H1 (cell line): Measurements from ENCODE around the gene SLC6A3. TPM values are rescaled to one million over a fixed set of nuclear protein-coding genes. Genes with fewer than 3 reads are reported as not detected.

Experiments used
- CTCF ChIA-PET: fragments of 300-600 bp; sonication (Branson Sonifier 250); formaldehyde crosslinking; loops from one replicate; lab custom pipeline; 2021; ENCODE audit not compliant: partially characterized antibody; lab: Charles Lee
- POLR2A ChIA-PET: fragments of 300-600 bp; sonication (Branson Sonifier 250); formaldehyde crosslinking; loops from one replicate; lab custom pipeline; 2021; ENCODE audit warnings: inconsistent platforms; ENCODE audit not compliant: partially characterized antibody; lab: Charles Lee
- DNase-seq, 2 experiments: peaks; one replicate each; pipeline versions ENCODE4 v3.0.0 to v3.0.0-alpha.2; 2010 to 2022; ENCODE audit warnings: low spot score in 2 of 2, low read depth in 1 of 2, mixed read lengths in 1 of 2
- FAIRE-seq: peaks from 2 replicates; lab custom pipeline; 2011; peaks lifted over from hg19 to GRCh38; lab: Jason Lieb, UNC
- H2AFZ ChIP-seq: 2 replicates; pipeline ENCODE4 v1.8.1; 2012; ENCODE audit warnings: low read length, inconsistent platforms
- H2AK5ac ChIP-seq: 2 replicates; pipeline ENCODE4 v1.6.1; 2013; ENCODE audit warnings: low read depth, low read length
- H2BK120ac ChIP-seq: replicated peaks from 2 replicates; pipeline ENCODE3; 2013; ENCODE audit warnings: low read depth, low read length, inconsistent platforms
- H2BK12ac ChIP-seq: 2 replicates; pipeline ENCODE4 v1.6.1; 2013; ENCODE audit warnings: low read depth, low read length
- H2BK15ac ChIP-seq: 2 replicates; pipeline ENCODE4 v1.6.1; 2013; ENCODE audit warnings: low read length
- H2BK20ac ChIP-seq: 2 replicates; pipeline ENCODE4 v1.6.1; 2013; ENCODE audit warnings: low read length
- H2BK5ac ChIP-seq: 2 replicates; pipeline ENCODE4 v1.6.1; 2013; ENCODE audit warnings: low read depth, low read length
- H3K14ac ChIP-seq: 2 replicates; pipeline ENCODE4 v1.6.1; 2013; ENCODE audit warnings: inconsistent platforms; ENCODE audit not compliant: insufficient read length
- H3K18ac ChIP-seq: 2 replicates; pipeline ENCODE4 v1.6.1; 2013; ENCODE audit warnings: low read length; ENCODE audit errors: extremely low read depth
- H3K23ac ChIP-seq: 2 replicates; pipeline ENCODE4 v1.6.1; 2013; ENCODE audit warnings: inconsistent platforms; ENCODE audit not compliant: insufficient read length
- H3K23me2 ChIP-seq: 2 replicates; pipeline ENCODE4 v1.6.1; 2013; ENCODE audit warnings: low read depth, low read length
- H3K27ac ChIP-seq: 2 replicates; pipeline ENCODE4 v1.6.1; 2011; ENCODE audit warnings: low read depth, low read length, inconsistent platforms
- H3K27me3 ChIP-seq, 4 experiments: replicated peaks in 1 of 4; 1 replicate in 1 of 4; 2 replicates in 3 of 4; pipeline versions ENCODE4 v1.6.1 to v1.8.1; 2011 to 2013; ENCODE audit warnings: low read length in 3 of 4, mild to moderate bottlenecking in 3 of 4, inconsistent platforms in 2 of 4, mixed read lengths in 2 of 4, moderate library complexity in 1 of 4; ENCODE audit not compliant: control insufficient read depth in 3 of 4, insufficient read depth in 3 of 4; ENCODE audit errors: extremely low read depth in 1 of 4
- H3K36me3 ChIP-seq, 4 experiments: 2 replicates each; pipeline versions ENCODE4 v1.6.1 to v1.8.1; 2011 to 2013; ENCODE audit warnings: mild to moderate bottlenecking in 4 of 4, low read length in 3 of 4, moderate library complexity in 2 of 4, control low read depth in 1 of 4, inconsistent platforms in 1 of 4; ENCODE audit not compliant: insufficient read depth in 4 of 4, control insufficient read depth in 2 of 4
- H3K4ac ChIP-seq: replicated peaks from 2 replicates; pipeline ENCODE3; 2013; ENCODE audit warnings: low read length, low read depth, mixed read lengths, inconsistent platforms; ENCODE audit not compliant: insufficient read length
- H3K4me1 ChIP-seq, 4 experiments: replicated peaks in 1 of 4; 1 replicate in 1 of 4; 2 replicates in 3 of 4; pipeline versions ENCODE4 v1.6.1 to v1.8.1; 2011 to 2013; ENCODE audit warnings: low read length in 3 of 4, inconsistent platforms in 2 of 4, mixed read lengths in 1 of 4; ENCODE audit not compliant: insufficient read depth in 4 of 4, control insufficient read depth in 3 of 4
- H3K4me2 ChIP-seq, 2 experiments: 2 replicates each; pipeline versions ENCODE4 v1.6.1 to v1.8.1; 2011 to 2013; ENCODE audit warnings: low read depth in 2 of 2, low read length in 2 of 2, control low read depth in 1 of 2, inconsistent platforms in 1 of 2, mild to moderate bottlenecking in 1 of 2; ENCODE audit not compliant: insufficient read depth in 1 of 2
- H3K4me3 ChIP-seq, 4 experiments: fragments of 200-600, 300-600 bp in 1 of 4; sonication (generic), shearing (Covaris generic), sonication (Bioruptor Twin) in 1 of 4; 2 replicates each; pipeline versions ENCODE4 v1.5.1 to v1.8.1; 2011 to 2016; ENCODE audit warnings: low read length in 4 of 4, low read depth in 3 of 4, control low read depth in 2 of 4, inconsistent platforms in 2 of 4, mild to moderate bottlenecking in 2 of 4, mixed read lengths in 1 of 4, moderate library complexity in 1 of 4; ENCODE audit not compliant: insufficient read depth in 2 of 4; ENCODE audit errors: extremely low read depth in 1 of 4
- H3K56ac ChIP-seq: replicated peaks from 2 replicates; pipeline ENCODE3; 2013; ENCODE audit warnings: low read depth, mild to moderate bottlenecking, mixed read lengths, low read length, inconsistent platforms; ENCODE audit not compliant: insufficient read length
- H3K79me1 ChIP-seq: 2 replicates; pipeline ENCODE4 v1.6.1; 2013; ENCODE audit warnings: low read depth, low read length, control low read depth
- H3K79me2 ChIP-seq, 2 experiments: 2 replicates each; pipeline versions ENCODE4 v1.6.1 to v1.8.1; 2012 to 2013; ENCODE audit warnings: low read length in 2 of 2, mild to moderate bottlenecking in 2 of 2, inconsistent platforms in 1 of 2; ENCODE audit not compliant: insufficient read depth in 2 of 2, control insufficient read depth in 1 of 2
- H3K9ac ChIP-seq, 4 experiments: replicated peaks in 1 of 4; 1 replicate in 1 of 4; 2 replicates in 3 of 4; pipeline versions ENCODE4 v1.6.1 to v1.8.1; 2011 to 2013; ENCODE audit warnings: low read depth in 3 of 4, low read length in 3 of 4, control low read depth in 2 of 4, mild to moderate bottlenecking in 2 of 4, moderate library complexity in 2 of 4, inconsistent platforms in 1 of 4; ENCODE audit errors: extremely low read depth in 1 of 4
- H3K9me3 ChIP-seq, 2 experiments: 2 replicates each; pipeline versions ENCODE4 v1.6.1 to v1.8.1; 2012 to 2013; ENCODE audit warnings: mild to moderate bottlenecking in 2 of 2, moderate library complexity in 2 of 2, control low read depth in 1 of 2, inconsistent platforms in 1 of 2, low read depth in 1 of 2, low read length in 1 of 2, mixed read lengths in 1 of 2; ENCODE audit not compliant: insufficient read depth in 2 of 2
- H4K20me1 ChIP-seq, 2 experiments: replicated peaks in 1 of 2; 2 replicates each; pipeline versions ENCODE3 to v1.8.1; 2011 to 2013; ENCODE audit warnings: inconsistent platforms in 2 of 2, low read length in 2 of 2, mild to moderate bottlenecking in 1 of 2; ENCODE audit not compliant: insufficient read depth in 2 of 2, control insufficient read depth in 1 of 2
- H4K5ac ChIP-seq: 2 replicates; pipeline ENCODE4 v1.6.1; 2013; ENCODE audit warnings: low read length, low read depth, mixed read lengths, inconsistent platforms; ENCODE audit not compliant: insufficient read length
- H4K8ac ChIP-seq: 2 replicates; pipeline ENCODE4 v1.8.0; 2013; ENCODE audit warnings: mild to moderate bottlenecking, moderate library complexity, low read length, inconsistent platforms; ENCODE audit not compliant: insufficient read depth; ENCODE audit errors: extremely low read depth
- H4K91ac ChIP-seq: replicated peaks from 2 replicates; pipeline ENCODE3; 2013; ENCODE audit warnings: low read length, mixed read lengths, inconsistent platforms; ENCODE audit not compliant: insufficient read length
- BACH1 ChIP-seq: IDR thresholded peaks from 2 replicates; pipeline ENCODE4 v1.6.1; 2012; ENCODE audit warnings: low read length, improper control_type of control experiment
- BCL11A ChIP-seq, 2 experiments: IDR thresholded peaks; one replicate each; pipeline ENCODE4 v1.6.1; 2011; ENCODE audit warnings: low read depth in 2 of 2, low read length in 2 of 2, mild to moderate bottlenecking in 2 of 2
- CREB1 ChIP-seq: IDR thresholded peaks from 2 replicates; pipeline ENCODE4 v1.6.1; 2012; ENCODE audit warnings: inconsistent platforms
- FOSL1 ChIP-seq: IDR thresholded peaks from 2 replicates; pipeline ENCODE4 v1.6.1; 2011; ENCODE audit warnings: mild to moderate bottlenecking, low read depth, low read length, moderate library complexity; ENCODE audit not compliant: insufficient read depth
- KDM1A ChIP-seq: fragments of 200-600, 300-600 bp; sonication (generic); IDR thresholded peaks from 2 replicates; pipeline ENCODE4 v1.7.1; 2016; ENCODE audit warnings: mild to moderate bottlenecking, low read length, borderline replicate concordance
- KDM5A ChIP-seq: fragments of 200-600 bp; IDR thresholded peaks from 2 replicates; pipeline ENCODE4 v1.7.1; 2012; ENCODE audit warnings: mild to moderate bottlenecking, low read length, inconsistent platforms, mixed read lengths
- RAD21 ChIP-seq, 2 experiments: IDR thresholded peaks in 1 of 2; conservative IDR thresholded peaks in 1 of 2; 2 replicates each; pipeline ENCODE4 v1.6.1; 2011; ENCODE audit warnings: low read depth in 2 of 2, low read length in 2 of 2, improper control_type of control experiment in 1 of 2, inconsistent platforms in 1 of 2, mild to moderate bottlenecking in 1 of 2, moderate library complexity in 1 of 2
- RXRA ChIP-seq: IDR thresholded peaks from 2 replicates; pipeline ENCODE4 v1.6.1; 2011; ENCODE audit warnings: low read depth, mild to moderate bottlenecking, low read length, moderate library complexity; ENCODE audit not compliant: insufficient read depth
- SIN3A ChIP-seq, 2 experiments: IDR thresholded peaks in 1 of 2; conservative IDR thresholded peaks in 1 of 2; 2 replicates each; pipeline ENCODE4 v1.6.1; 2011 to 2012; ENCODE audit warnings: low read length in 2 of 2, improper control_type of control experiment in 1 of 2, low read depth in 1 of 2, mild to moderate bottlenecking in 1 of 2
- SRF ChIP-seq: IDR thresholded peaks from 2 replicates; pipeline ENCODE4 v1.6.1; 2011; ENCODE audit warnings: mild to moderate bottlenecking, low read depth, low read length, moderate library complexity
- TEAD4 ChIP-seq: IDR thresholded peaks from 2 replicates; pipeline ENCODE4 v1.6.1; 2012; ENCODE audit warnings: low read depth, low read length, inconsistent platforms, mixed read lengths
- ZNF274 ChIP-seq: IDR thresholded peaks from 2 replicates; pipeline ENCODE4 v1.7.0; 2012; ENCODE audit warnings: low read length, borderline replicate concordance; ENCODE audit errors: extremely low read depth
- WGBS, 2 experiments: shearing (Covaris generic) in 1 of 2; methylation state at CpG; one replicate each; pipeline versions ENCODE4 v1.1.6 to v1.1.7; 2013 to 2015; ENCODE audit warnings: low lambda C conversion rate in 2 of 2, mixed read lengths in 2 of 2, inconsistent platforms in 1 of 2, low coverage in 1 of 2, missing lambda C conversion rate in 1 of 2; ENCODE audit not compliant: insufficient replicate concordance in 2 of 2, insufficient coverage in 1 of 2, insufficient read length in 1 of 2; ENCODE audit errors: extremely low coverage in 1 of 2, missing lambda C conversion rate in 1 of 2; 5-methylcytosine and 5-hydroxymethylcytosine counted together
- polyA plus RNA-seq, 7 experiments: library from polyadenylated mRNA; depleted of rRNA in 3 of 7; stranded (reverse) in 5 of 7; unstranded in 2 of 7; fragments of >200 nt in 5 of 7; fragments of 200-250 nt in 2 of 7; gene quantifications; 1 replicate in 5 of 7; 2 replicates in 1 of 7; 4 replicates in 1 of 7; pipeline versions ENCODE4 v1.2.1 to v1.2.3, GENCODE V29; 2011 to 2013; ENCODE audit warnings: missing spikeins in 2 of 7, mixed read lengths in 2 of 7
- total RNA-seq: library from RNA; stranded (reverse); fragmentation: NEBNext Ultra II Directional; extraction: Animal tissue kit (Norgen Biotek cat#: 25700); gene quantifications from 2 replicates; pipeline ENCODE4 v1.2.1, GENCODE V29; 2021
- TF ChIP-seq, protein P1 (sequence below): IDR thresholded peaks from 2 replicates; pipeline ENCODE4 v1.6.1; 2012; ENCODE audit warnings: inconsistent platforms

SLC6A3 gene
- total and polyA plus RNA-seq, 2 of the 8 experiments (the other 6 are each of a cell fraction or from before 2014, with no cell fraction given): 0.48 to 0.91 TPM

DNA sequence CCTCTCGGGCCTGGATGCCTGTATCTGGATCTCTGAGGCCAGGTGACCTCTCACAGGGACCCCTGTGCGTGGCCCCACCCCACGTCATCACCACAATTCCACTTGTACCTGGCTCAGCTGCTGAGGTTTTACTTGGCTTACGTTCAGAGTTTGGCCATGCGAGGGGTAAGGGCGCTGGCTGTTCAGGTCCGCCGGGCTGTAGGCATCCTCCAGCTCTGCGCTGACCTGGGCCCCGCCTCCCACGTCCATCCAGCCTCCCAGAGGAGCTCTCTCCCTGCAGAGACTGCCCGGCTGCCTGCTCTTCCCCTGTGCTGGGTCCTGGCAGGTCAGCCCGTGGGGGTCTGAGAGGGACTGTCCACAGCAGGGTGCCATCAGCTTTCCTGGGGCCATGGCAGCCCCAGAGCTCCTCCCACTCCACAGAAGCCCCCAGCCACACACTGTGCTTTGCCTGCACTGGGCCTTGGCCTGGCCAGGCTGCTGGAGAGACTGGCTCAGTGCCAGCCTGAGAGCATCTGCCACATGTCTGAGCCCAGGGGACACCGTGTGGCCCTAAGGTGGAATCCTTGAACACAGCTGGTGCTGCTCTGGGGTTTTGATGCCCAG, 43.6 kb downstream of the SLC6A3 start:
- CTCF ChIA-PET: interaction anchor here (0.6 to 2.5 kb wide), 6 partner anchors 21 to 243 kb away, joined by 3 to 7 read pairs (median 4); no protein-coding TSS in a partner anchor
- POLR2A ChIA-PET: interaction anchor here (0.6 to 1.1 kb wide), 3 partner anchors 16 to 76 kb away, joined by 3 read pairs; partner anchors contain the start of gene CLPTM1L
- H3K79me2 ChIP-seq: no peaks in the 10 kb centered on the region
- peaks cover 0 to 5% of the 10 kb centered on the region in 2 experiments for H4K20me1 ChIP-seq
- H2BK120ac ChIP-seq: no peak overlapping the region
- no peaks in the 10 kb centered on the region for H3K36me3 ChIP-seq
- no peaks in the 10 kb centered on the region for H3K27me3 ChIP-seq
- no peaks in the 10 kb centered on the region for H3K4me1 ChIP-seq
- H3K23ac ChIP-seq: no peak overlapping the region
- no peaks in the 10 kb centered on the region for H3K79me1 ChIP-seq
- H2BK5ac ChIP-seq: no peak overlapping the region
- no peaks in the 10 kb centered on the region for H3K9me3 ChIP-seq
- DNase-seq (no peak), FAIRE-seq (no peak)
- H3K56ac ChIP-seq: no peak overlapping the region
- no peak overlapping the region for H2AK5ac ChIP-seq
- no peak overlapping the region for H3K4me3 ChIP-seq
- no peak overlapping the region for H3K14ac ChIP-seq
- no peak overlapping the region for H3K4me2 ChIP-seq
- H2BK20ac ChIP-seq: no peak overlapping the region
- H4K8ac ChIP-seq: peak overlapping the region; percentile 35
- no peak overlapping the region for H2BK12ac ChIP-seq
- H3K18ac ChIP-seq: no peak overlapping the region
- WGBS, 2 experiments: 93% methylated on average over 14 of the region's 14 CpGs; no CpG with 5 or more reads in 1 of the 2 experiments
- no peak overlapping the region for H2BK15ac ChIP-seq
- no peaks in the 10 kb centered on the region for H3K23me2 ChIP-seq
- no peak overlapping the region for H3K27ac ChIP-seq
- no peak overlapping the region for H4K5ac ChIP-seq
- no peak overlapping the region for H3K9ac ChIP-seq
- no peak overlapping the region for H4K91ac ChIP-seq
- H3K4ac ChIP-seq: no peak overlapping the region
- no peak overlapping the region for H2AFZ ChIP-seq
- no peak for TF ChIP-seq SIN3A (conservative IDR thresholded peaks at IDR 0.05 in 1 of 2, IDR thresholded peaks at IDR 0.05 in 1 of 2; ENCODE audit: low read depth in 1 of 2, low read length in 2 of 2)
- no peak for TF ChIP-seq ZNF274
- no peak for TF ChIP-seq BCL11A (IDR thresholded peaks at IDR 0.05; ENCODE audit: low read depth in 2 of 2, low read length in 2 of 2)
- TF ChIP-seq CREB1: no peak
- TF ChIP-seq KDM5A: no peak
- no peak for TF ChIP-seq SRF
- no peak for TF ChIP-seq FOSL1
- TF ChIP-seq BACH1: no peak
- TF ChIP-seq RXRA: no peak
- TF ChIP-seq RAD21 (IDR thresholded peaks at IDR 0.05 in 1 of 2, conservative IDR thresholded peaks at IDR 0.05 in 1 of 2; ENCODE audit: low read depth in 2 of 2, low read length in 2 of 2): no peak
- TF ChIP-seq KDM1A: no peak
- TF ChIP-seq, protein P1, sequence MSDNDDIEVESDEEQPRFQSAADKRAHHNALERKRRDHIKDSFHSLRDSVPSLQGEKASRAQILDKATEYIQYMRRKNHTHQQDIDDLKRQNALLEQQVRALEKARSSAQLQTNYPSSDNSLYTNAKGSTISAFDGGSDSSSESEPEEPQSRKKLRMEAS: no peak
- TF ChIP-seq TEAD4: no peak
